Liver (tissue), 3 donors: ENCODE measurements around the gene NUDT21.
A peak's percentile ranks its signal among the peaks of the same experiment; 100 is the strongest.

Source experiments
- FOXA2 ChIP-seq: IDR thresholded peaks from 2 replicates; pipeline ENCODE4 v1.6.1; 2016; ENCODE audit warnings: antibody characterized with exemption
- JUND ChIP-seq, 2 donors: IDR thresholded peaks; 2 replicates each; pipeline ENCODE4 v1.6.1; 2016; ENCODE audit warnings: antibody characterized with exemption in 2 of 2
- SP1 ChIP-seq: IDR thresholded peaks from 2 replicates; pipeline ENCODE4 v1.6.1; 2018; ENCODE audit warnings: antibody characterized with exemption, mild to moderate bottlenecking
- TAF1 ChIP-seq: conservative IDR thresholded peaks from 2 replicates; pipeline ENCODE4 v1.6.1; 2016; ENCODE audit warnings: antibody characterized with exemption, mild to moderate bottlenecking
- TF ChIP-seq, protein P1 (sequence below): fragments of 150-350 bp; IDR thresholded peaks from 2 replicates; pipeline ENCODE4 v1.5.1; 2017; ENCODE audit warnings: improper control_type of control experiment, low read depth, low read length; ENCODE audit not compliant: missing input control
- TF ChIP-seq, protein P2 (sequence below): IDR thresholded peaks from 2 replicates; pipeline ENCODE4 v1.6.1; 2016; ENCODE audit warnings: antibody characterized with exemption, mild to moderate bottlenecking
- TF ChIP-seq, protein P3 (sequence below): IDR thresholded peaks from 2 replicates; pipeline ENCODE4 v1.6.1; 2016; ENCODE audit warnings: antibody characterized with exemption
- TF ChIP-seq, protein P4 (sequence below): IDR thresholded peaks from 2 replicates; pipeline ENCODE4 v1.6.1; 2016; ENCODE audit warnings: antibody characterized with exemption
- donor health status: healthy.
- donor health status: healthy.

DNA sequence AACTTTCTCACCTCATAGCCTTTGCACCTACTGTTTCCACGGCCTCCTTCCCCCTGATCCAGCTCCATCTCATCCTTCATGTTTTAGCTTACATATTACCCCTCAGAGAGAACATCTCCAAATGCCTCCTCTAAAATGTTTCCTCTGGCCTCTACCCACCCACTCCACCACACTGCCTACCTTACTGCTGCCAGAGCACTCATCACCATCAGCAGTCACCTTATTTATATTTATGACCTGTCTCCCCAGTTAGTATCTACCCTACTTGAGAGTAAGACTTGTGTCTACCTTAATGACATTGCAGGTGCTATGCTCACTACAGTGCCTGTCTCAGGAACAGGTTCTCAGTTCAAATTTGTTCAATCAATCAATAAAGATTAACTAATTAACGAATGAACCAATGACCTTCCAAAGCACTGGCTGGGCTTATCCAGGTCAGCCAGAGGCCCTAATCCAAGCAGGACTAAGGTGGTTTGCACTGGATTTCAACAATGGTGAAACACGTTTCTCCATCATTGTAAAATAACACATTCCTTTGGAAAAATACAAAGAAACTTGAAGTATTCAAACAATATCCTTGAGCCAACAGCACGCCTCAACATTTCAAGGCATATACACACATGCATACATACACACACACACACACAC is 66.9 kb downstream of the NUDT21 start:
- TF ChIP-seq SP1 (peak; percentile 45), JUND (IDR thresholded peaks at IDR 0.05) (no peak), FOXA2 (no peak), TAF1 (no peak)
- TF ChIP-seq, protein P1, sequence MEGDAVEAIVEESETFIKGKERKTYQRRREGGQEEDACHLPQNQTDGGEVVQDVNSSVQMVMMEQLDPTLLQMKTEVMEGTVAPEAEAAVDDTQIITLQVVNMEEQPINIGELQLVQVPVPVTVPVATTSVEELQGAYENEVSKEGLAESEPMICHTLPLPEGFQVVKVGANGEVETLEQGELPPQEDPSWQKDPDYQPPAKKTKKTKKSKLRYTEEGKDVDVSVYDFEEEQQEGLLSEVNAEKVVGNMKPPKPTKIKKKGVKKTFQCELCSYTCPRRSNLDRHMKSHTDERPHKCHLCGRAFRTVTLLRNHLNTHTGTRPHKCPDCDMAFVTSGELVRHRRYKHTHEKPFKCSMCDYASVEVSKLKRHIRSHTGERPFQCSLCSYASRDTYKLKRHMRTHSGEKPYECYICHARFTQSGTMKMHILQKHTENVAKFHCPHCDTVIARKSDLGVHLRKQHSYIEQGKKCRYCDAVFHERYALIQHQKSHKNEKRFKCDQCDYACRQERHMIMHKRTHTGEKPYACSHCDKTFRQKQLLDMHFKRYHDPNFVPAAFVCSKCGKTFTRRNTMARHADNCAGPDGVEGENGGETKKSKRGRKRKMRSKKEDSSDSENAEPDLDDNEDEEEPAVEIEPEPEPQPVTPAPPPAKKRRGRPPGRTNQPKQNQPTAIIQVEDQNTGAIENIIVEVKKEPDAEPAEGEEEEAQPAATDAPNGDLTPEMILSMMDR, result no peak
- TF ChIP-seq, protein P2, sequence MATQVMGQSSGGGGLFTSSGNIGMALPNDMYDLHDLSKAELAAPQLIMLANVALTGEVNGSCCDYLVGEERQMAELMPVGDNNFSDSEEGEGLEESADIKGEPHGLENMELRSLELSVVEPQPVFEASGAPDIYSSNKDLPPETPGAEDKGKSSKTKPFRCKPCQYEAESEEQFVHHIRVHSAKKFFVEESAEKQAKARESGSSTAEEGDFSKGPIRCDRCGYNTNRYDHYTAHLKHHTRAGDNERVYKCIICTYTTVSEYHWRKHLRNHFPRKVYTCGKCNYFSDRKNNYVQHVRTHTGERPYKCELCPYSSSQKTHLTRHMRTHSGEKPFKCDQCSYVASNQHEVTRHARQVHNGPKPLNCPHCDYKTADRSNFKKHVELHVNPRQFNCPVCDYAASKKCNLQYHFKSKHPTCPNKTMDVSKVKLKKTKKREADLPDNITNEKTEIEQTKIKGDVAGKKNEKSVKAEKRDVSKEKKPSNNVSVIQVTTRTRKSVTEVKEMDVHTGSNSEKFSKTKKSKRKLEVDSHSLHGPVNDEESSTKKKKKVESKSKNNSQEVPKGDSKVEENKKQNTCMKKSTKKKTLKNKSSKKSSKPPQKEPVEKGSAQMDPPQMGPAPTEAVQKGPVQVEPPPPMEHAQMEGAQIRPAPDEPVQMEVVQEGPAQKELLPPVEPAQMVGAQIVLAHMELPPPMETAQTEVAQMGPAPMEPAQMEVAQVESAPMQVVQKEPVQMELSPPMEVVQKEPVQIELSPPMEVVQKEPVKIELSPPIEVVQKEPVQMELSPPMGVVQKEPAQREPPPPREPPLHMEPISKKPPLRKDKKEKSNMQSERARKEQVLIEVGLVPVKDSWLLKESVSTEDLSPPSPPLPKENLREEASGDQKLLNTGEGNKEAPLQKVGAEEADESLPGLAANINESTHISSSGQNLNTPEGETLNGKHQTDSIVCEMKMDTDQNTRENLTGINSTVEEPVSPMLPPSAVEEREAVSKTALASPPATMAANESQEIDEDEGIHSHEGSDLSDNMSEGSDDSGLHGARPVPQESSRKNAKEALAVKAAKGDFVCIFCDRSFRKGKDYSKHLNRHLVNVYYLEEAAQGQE, result peak; percentile 26
- TF ChIP-seq, protein P3, sequence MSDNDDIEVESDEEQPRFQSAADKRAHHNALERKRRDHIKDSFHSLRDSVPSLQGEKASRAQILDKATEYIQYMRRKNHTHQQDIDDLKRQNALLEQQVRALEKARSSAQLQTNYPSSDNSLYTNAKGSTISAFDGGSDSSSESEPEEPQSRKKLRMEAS, result peak; percentile 23
- TF ChIP-seq, protein P4, sequence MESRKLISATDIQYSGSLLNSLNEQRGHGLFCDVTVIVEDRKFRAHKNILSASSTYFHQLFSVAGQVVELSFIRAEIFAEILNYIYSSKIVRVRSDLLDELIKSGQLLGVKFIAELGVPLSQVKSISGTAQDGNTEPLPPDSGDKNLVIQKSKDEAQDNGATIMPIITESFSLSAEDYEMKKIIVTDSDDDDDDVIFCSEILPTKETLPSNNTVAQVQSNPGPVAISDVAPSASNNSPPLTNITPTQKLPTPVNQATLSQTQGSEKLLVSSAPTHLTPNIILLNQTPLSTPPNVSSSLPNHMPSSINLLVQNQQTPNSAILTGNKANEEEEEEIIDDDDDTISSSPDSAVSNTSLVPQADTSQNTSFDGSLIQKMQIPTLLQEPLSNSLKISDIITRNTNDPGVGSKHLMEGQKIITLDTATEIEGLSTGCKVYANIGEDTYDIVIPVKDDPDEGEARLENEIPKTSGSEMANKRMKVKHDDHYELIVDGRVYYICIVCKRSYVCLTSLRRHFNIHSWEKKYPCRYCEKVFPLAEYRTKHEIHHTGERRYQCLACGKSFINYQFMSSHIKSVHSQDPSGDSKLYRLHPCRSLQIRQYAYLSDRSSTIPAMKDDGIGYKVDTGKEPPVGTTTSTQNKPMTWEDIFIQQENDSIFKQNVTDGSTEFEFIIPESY, result no peak
